ENCODE results near the gene ENTPD6.

GRCh38 chr20:25233016-25233772, 37.7 kb downstream of the ENTPD6 start:
- no peak for TF ChIP-seq POLR2A (IDR thresholded peaks at IDR 0.05)
- no peak for TF ChIP-seq CTCF (IDR thresholded peaks at IDR 0.05 in 8 of 11, conservative IDR thresholded peaks at IDR 0.05 in 3 of 11)
- TF ChIP-seq POLR2AphosphoS5 (IDR thresholded peaks at IDR 0.05) = no peak

Data from spleen (tissue), 7 donors.